GM21515 (cell line): ENCODE measurements around the gene SLIT1.

Experiments
- ATAC-seq: cut with Tn5 transposase; IDR thresholded peaks from one replicate; pipeline ENCODE4 v1.9.1; 2021; ENCODE audit not compliant: unreplicated experiment

SLIT1 gene

GRCh38 chr10:97116462-97117162 lies 69.1 kb downstream of the SLIT1 start:
- ATAC-seq = no peak

GRCh38 chr10:97115846-97116245 lies 69.9 kb downstream of the SLIT1 start:
- no peak for ATAC-seq

- no peak for ATAC-seq
Observed at GRCh38 chr10:97111615-97112014, 74.1 kb downstream of the SLIT1 start.

GRCh38 chr10:97109547-97109946 lies 76.2 kb downstream of the SLIT1 start:
- no peak for ATAC-seq

- ATAC-seq = no peak
Observed at GRCh38 chr10:97107551-97107950, 78.2 kb downstream of the SLIT1 start.

- no peak for ATAC-seq
Observed at GRCh38 chr10:97106207-97106606, 79.6 kb downstream of the SLIT1 start.

- ATAC-seq = no peak
Observed at GRCh38 chr10:97105303-97105702, 80.5 kb downstream of the SLIT1 start.

- no peak for ATAC-seq
Observed at GRCh38 chr10:97103316-97104080, 82.3 kb downstream of the SLIT1 start.

- ATAC-seq = no peak
Observed at GRCh38 chr10:97102441-97102840, 83.3 kb downstream of the SLIT1 start.

GRCh38 chr10:97101166-97101940 lies 84.4 kb downstream of the SLIT1 start:
- ATAC-seq = no peak

GRCh38 chr10:97100657-97101056 lies 85.1 kb downstream of the SLIT1 start:
- no peak for ATAC-seq

- ATAC-seq = no peak
Observed at GRCh38 chr10:97099868-97100267, 85.9 kb downstream of the SLIT1 start.

GRCh38 chr10:97099089-97099488 lies 86.7 kb downstream of the SLIT1 start:
- no peak for ATAC-seq

GRCh38 chr10:97097084-97097433 lies 88.7 kb downstream of the SLIT1 start:
- ATAC-seq = no peak

GRCh38 chr10:97096261-97097083 lies 89.3 kb downstream of the SLIT1 start:
- ATAC-seq = no peak

- no peak for ATAC-seq
Observed at GRCh38 chr10:97095701-97096260, 90.0 kb downstream of the SLIT1 start.

- ATAC-seq = no peak
Observed at GRCh38 chr10:97090644-97091043, 95.1 kb downstream of the SLIT1 start.

- no peak for ATAC-seq
Observed at GRCh38 chr10:97090035-97090434, 95.7 kb downstream of the SLIT1 start.

- no peak for ATAC-seq
Observed at GRCh38 chr10:97089209-97089870, 96.4 kb downstream of the SLIT1 start.

- ATAC-seq = no peak
Observed at GRCh38 chr10:97087296-97087695, 98.5 kb downstream of the SLIT1 start.
